ENCODE measurements around the gene ZNF609. TPM values are rescaled to one million over a fixed set of nuclear protein-coding genes. Genes with fewer than 3 reads are reported as not detected.
"Not testable (repeated sequence)": the region's sequence is repeated elsewhere in the genome, so short reads cannot be mapped to it uniquely, and the experiment has no call there.

ZNF609 gene
- total RNA-seq, 1 donor from 2014 or later = 16.0 TPM

GRCh38 chr15:64583983-64584382, 123.6 kb downstream of the ZNF609 start:
- no peak for TF ChIP-seq CTCF (IDR thresholded peaks at IDR 0.05)
- H3K27me3 ChIP-seq = no peaks in the 10 kb centered on the region
- H3K4me3 ChIP-seq = no peak overlapping the region
- DNase-seq (ENCODE audit: low spot score in 2 of 2) = no peak
- H3K36me3 ChIP-seq = no peaks in the 10 kb centered on the region
- intact Hi-C loops (cut with DNase I) = no loop called here
- no peak overlapping the region for H3K27ac ChIP-seq
- H3K9me3 ChIP-seq = peaks cover 0 to 21% of the 10 kb centered on the region in 2 donors
- H3K4me1 ChIP-seq = no peaks in the 10 kb centered on the region

- Histone ChIP-seq H3K9me3 (peaks cover 0 to 3% of the 10 kb centered on the region in 2 donors), H3K27ac (no peak overlapping the region), H3K4me3 (no peak overlapping the region), H3K27me3 (no peaks in the 10 kb centered on the region), H3K36me3 (no peaks in the 10 kb centered on the region), H3K4me1 (no peaks in the 10 kb centered on the region)
- no peak for DNase-seq (ENCODE audit: low spot score in 2 of 2)
- intact Hi-C loops (cut with DNase I) = no loop called here
- TF ChIP-seq CTCF (IDR thresholded peaks at IDR 0.05) = no peak
Observed at GRCh38 chr15:64586259-64586870, 126.0 kb downstream of the ZNF609 start.

GRCh38 chr15:64586984-64587383, 126.6 kb downstream of the ZNF609 start:
- no peaks in the 10 kb centered on the region for H3K27me3 ChIP-seq
- intact Hi-C loops (cut with DNase I) = no loop called here
- no peaks in the 10 kb centered on the region for H3K9me3 ChIP-seq
- no peak for DNase-seq (ENCODE audit: low spot score in 2 of 2)
- no peaks in the 10 kb centered on the region for H3K4me1 ChIP-seq
- no peak overlapping the region for H3K4me3 ChIP-seq
- H3K36me3 ChIP-seq = no peaks in the 10 kb centered on the region
- TF ChIP-seq CTCF (IDR thresholded peaks at IDR 0.05) = no peak
- no peak overlapping the region for H3K27ac ChIP-seq

- Histone ChIP-seq H3K4me3 (no peak overlapping the region), H3K4me1 (no peaks in the 10 kb centered on the region), H3K27me3 (no peaks in the 10 kb centered on the region), H3K27ac (no peak overlapping the region), H3K9me3 (no peaks in the 10 kb centered on the region), H3K36me3 (no peaks in the 10 kb centered on the region)
- intact Hi-C loops (cut with DNase I) = no loop called here
- TF ChIP-seq CTCF (IDR thresholded peaks at IDR 0.05) = no peak
- DNase-seq (ENCODE audit: low spot score in 2 of 2) = no peak
Observed at GRCh38 chr15:64589435-64590084, 129.2 kb downstream of the ZNF609 start.

- intact Hi-C loops (cut with DNase I); H3K27ac ChIP-seq; H3K4me3 ChIP-seq; H3K27me3 ChIP-seq; H3K9me3 ChIP-seq; H3K36me3 ChIP-seq; DNase-seq (ENCODE audit: low spot score in 2 of 2); H3K4me1 ChIP-seq: not testable (repeated sequence)
Observed at GRCh38 chr15:64592845-64593244, 132.5 kb downstream of the ZNF609 start.

- H3K36me3 ChIP-seq = no peaks in the 10 kb centered on the region
- H3K4me1 ChIP-seq = peaks cover 0 to 4% of the 10 kb centered on the region in 2 donors
- DNase-seq (ENCODE audit: low spot score in 2 of 2) = no peak
- no peak for TF ChIP-seq CTCF (IDR thresholded peaks at IDR 0.05)
- H3K27me3 ChIP-seq = no peaks in the 10 kb centered on the region
- H3K27ac ChIP-seq = no peak overlapping the region
- no peaks in the 10 kb centered on the region for H3K9me3 ChIP-seq
- intact Hi-C loops (cut with DNase I) = no loop called here
- no peak overlapping the region for H3K4me3 ChIP-seq
Observed at GRCh38 chr15:64596701-64597476, 136.5 kb downstream of the ZNF609 start.

Measured in ascending aorta (tissue), 2 donors.